Tibial nerve (tissue), 4 donors: ENCODE results near the gene NHLRC4. TPM values are rescaled to one million over a fixed set of nuclear protein-coding genes. Genes with fewer than 3 reads are reported as not detected.

Experiments
- DNase-seq, 2 donors: peaks; one replicate each; pipeline ENCODE4 v3.0.0-alpha.2; 2019; ENCODE audit warnings: low spot score in 2 of 2
- H3K27ac ChIP-seq, 4 donors: fragments of 200-600 bp; sonication (generic) in 3 of 4; one replicate each; pipeline ENCODE4 v1.5.1; 2017 to 2019; ENCODE audit warnings: mild to moderate bottlenecking in 1 of 4
- H3K27me3 ChIP-seq, 2 donors: fragments of 200-600 bp; sonication (generic) in 1 of 2; one replicate each; pipeline versions ENCODE4 v1.5.1 to v1.6.0; 2017 to 2019
- H3K36me3 ChIP-seq, 3 donors: fragments of 200-600 bp; sonication (generic); one replicate each; pipeline ENCODE4 v1.5.1; 2018 to 2019
- H3K4me1 ChIP-seq, 4 donors: fragments of 200-600 bp; sonication (generic) in 3 of 4; one replicate each; pipeline ENCODE4 v1.5.1; 2017 to 2019
- H3K4me3 ChIP-seq, 4 donors: fragments of 200-600 bp; sonication (generic) in 3 of 4; one replicate each; pipeline ENCODE4 v1.5.1; 2017 to 2019; ENCODE audit warnings: mild to moderate bottlenecking in 1 of 4, moderate library complexity in 1 of 4
- H3K9me3 ChIP-seq, 4 donors: fragments of 200-600 bp; sonication (generic) in 3 of 4; one replicate each; pipeline ENCODE4 v1.5.1; 2017 to 2019
- CTCF ChIP-seq, 5 experiments: fragments of 200-600 bp in 3 of 5; fragments of 450-650 bp in 2 of 5; sonication (generic) in 3 of 5; IDR thresholded peaks; one replicate each; pipeline ENCODE4 v1.5.1; 2016 to 2019; ENCODE audit warnings: antibody characterized with exemption in 5 of 5, mild to moderate bottlenecking in 3 of 5, moderate library complexity in 2 of 5
- EP300 ChIP-seq, 2 donors: sonication (generic); formaldehyde crosslinking; IDR thresholded peaks; one replicate each; pipeline ENCODE4 v1.6.1; 2017; ENCODE audit warnings: antibody characterized with exemption in 2 of 2, mild to moderate bottlenecking in 1 of 2
- POLR2A ChIP-seq, 2 donors: fragments of 450-650 bp; IDR thresholded peaks; one replicate each; pipeline ENCODE4 v1.6.1; 2017; ENCODE audit warnings: antibody characterized with exemption in 2 of 2, mild to moderate bottlenecking in 2 of 2, moderate library complexity in 2 of 2
- WGBS, 2 donors: methylation state at CpG; one replicate each; pipeline ENCODE4 v1.1.5; 2018; 5-methylcytosine and 5-hydroxymethylcytosine counted together
- total RNA-seq, 4 donors: library from RNA; depleted of rRNA; stranded (reverse); fragments of >200 nt; gene quantifications; one replicate each; pipeline ENCODE4 v1.1.0, GENCODE V29; 2016

NHLRC4 gene
- total RNA-seq, 4 donors from 2014 or later, result 0.98 to 5.2 (median 1.9) TPM

GRCh38 chr16:560701-561412, 5.9 kb upstream of the NHLRC4 start:
- TF ChIP-seq EP300 (IDR thresholded peaks at IDR 0.05), result no peak
- no peak for TF ChIP-seq POLR2A (IDR thresholded peaks at IDR 0.05)
- no peak for TF ChIP-seq CTCF (IDR thresholded peaks at IDR 0.05)
- DNase-seq, result no peak
- Histone ChIP-seq H3K4me1 (peaks cover 0 to 26% (median 5%) of the 10 kb centered on the region in 4 donors), H3K4me3 (no peak overlapping the region), H3K27ac (no peak overlapping the region), H3K9me3 (no peaks in the 10 kb centered on the region), H3K27me3 (peaks cover 0 to 48% of the 10 kb centered on the region in 2 donors), H3K36me3 (no peaks in the 10 kb centered on the region)
- 21% methylated on average over 16 of the region's 54 CpGs; no CpG with 5 or more reads in 1 of the 2 donors for WGBS, 2 donors

GRCh38 chr16:561413-561794, 5.4 kb upstream of the NHLRC4 start:
- H3K9me3 ChIP-seq, result no peaks in the 10 kb centered on the region
- 67% methylated on average over 13 of the region's 15 CpGs; no CpG with 5 or more reads in 1 of the 2 donors for WGBS, 2 donors
- peaks cover 0 to 48% of the 10 kb centered on the region in 2 donors for H3K27me3 ChIP-seq

GRCh38 chr16:561957-562938, 4.6 kb upstream of the NHLRC4 start:
- peaks cover 0 to 39% (median 17%) of the 10 kb centered on the region in 4 donors for H3K4me1 ChIP-seq
- no peaks in the 10 kb centered on the region for H3K9me3 ChIP-seq
- no peaks in the 10 kb centered on the region for H3K36me3 ChIP-seq
- no peak overlapping the region for H3K4me3 ChIP-seq
- no peak for DNase-seq
- TF ChIP-seq POLR2A (IDR thresholded peaks at IDR 0.05), result no peak
- no peak for TF ChIP-seq EP300 (IDR thresholded peaks at IDR 0.05)
- no peak for TF ChIP-seq CTCF (IDR thresholded peaks at IDR 0.05)
- 81 to 83% methylated on average over 33 to 42 of the region's 43 CpGs for WGBS, 2 donors
- peaks cover 0 to 48% of the 10 kb centered on the region in 2 donors for H3K27me3 ChIP-seq
- no peak overlapping the region for H3K27ac ChIP-seq

More at GRCh38 chr16:561413-561794, 5.4 kb upstream of the NHLRC4 start:
- Histone ChIP-seq H3K4me1 (peaks cover 0 to 31% (median 11%) of the 10 kb centered on the region in 4 donors), H3K27ac (no peak overlapping the region), H3K4me3 (no peak overlapping the region), H3K36me3 (no peaks in the 10 kb centered on the region)
- no peak for DNase-seq
- TF ChIP-seq EP300 (IDR thresholded peaks at IDR 0.05), result no peak
- no peak for TF ChIP-seq POLR2A (IDR thresholded peaks at IDR 0.05)
- TF ChIP-seq CTCF (IDR thresholded peaks at IDR 0.05), result no peak

- no peak for DNase-seq
- Histone ChIP-seq H3K27me3 (peaks cover 0 to 48% of the 10 kb centered on the region in 2 donors), H3K9me3 (no peaks in the 10 kb centered on the region), H3K4me1 (peaks cover 0 to 49% (median 18%) of the 10 kb centered on the region in 4 donors), H3K4me3 (no peak overlapping the region), H3K27ac (no peak overlapping the region), H3K36me3 (no peaks in the 10 kb centered on the region)
- no peak for TF ChIP-seq CTCF (IDR thresholded peaks at IDR 0.05)
- TF ChIP-seq EP300 (IDR thresholded peaks at IDR 0.05), result no peak
- TF ChIP-seq POLR2A (IDR thresholded peaks at IDR 0.05), result no peak
- WGBS, 2 donors, result 83 to 87% methylated on average over 21 to 29 of the region's 30 CpGs
Measured at GRCh38 chr16:563072-563644, 3.6 kb upstream of the NHLRC4 start.
